Activated T-helper 1 cell treated with Interleukin-2 at 50 U/mL for 16 hours (primary cell): ENCODE results near the gene SLC39A6.
"Not testable (repeated sequence)": the region's sequence is repeated elsewhere in the genome, so short reads cannot be mapped to it uniquely, and the experiment has no call there.

Experiments
- DNase-seq: peaks from one replicate; pipeline ENCODE4 v3.0.0-alpha.2; 2020; ENCODE audit warnings: low read depth

Gene SLC39A6

GRCh38 chr18:36139245-36139644 lies 10.1 kb upstream of the SLC39A6 start:
- DNase-seq: no peak

GRCh38 chr18:36135264-36135663 lies 6.1 kb upstream of the SLC39A6 start:
- no peak for DNase-seq

GRCh38 chr18:36132756-36133155 lies 3.6 kb upstream of the SLC39A6 start:
- DNase-seq: no peak

GRCh38 chr18:36131692-36132483 lies 2.7 kb upstream of the SLC39A6 start:
- DNase-seq: no peak

- DNase-seq: no peak
Observed at GRCh38 chr18:36130883-36131653, 1.9 kb upstream of the SLC39A6 start.

- DNase-seq: no peak
Observed at GRCh38 chr18:36130039-36130831, 1.1 kb upstream of the SLC39A6 start.

GRCh38 chr18:36128907-36129299 lies 237 bp downstream of the SLC39A6 start:
- no peak for DNase-seq

GRCh38 chr18:36128530-36128870 lies 640 bp downstream of the SLC39A6 start:
- DNase-seq: no peak

- no peak for DNase-seq
Observed at GRCh38 chr18:36127836-36128529, 1.2 kb downstream of the SLC39A6 start.

GRCh38 chr18:36126668-36127067 lies 2.5 kb downstream of the SLC39A6 start:
- DNase-seq: no peak

- DNase-seq: no peak
Observed at GRCh38 chr18:36124841-36125240, 4.3 kb downstream of the SLC39A6 start.

GRCh38 chr18:36120297-36120696 lies 8.8 kb downstream of the SLC39A6 start:
- DNase-seq: no peak

GRCh38 chr18:36116771-36117170 lies 12.4 kb downstream of the SLC39A6 start:
- DNase-seq: not testable (repeated sequence)

- no peak for DNase-seq
Observed at GRCh38 chr18:36114738-36115137, 14.4 kb downstream of the SLC39A6 start.

- no peak for DNase-seq
Observed at GRCh38 chr18:36114251-36114650, 14.9 kb downstream of the SLC39A6 start.

- no peak for DNase-seq
Observed at GRCh38 chr18:36112302-36112701, 16.8 kb downstream of the SLC39A6 start.

GRCh38 chr18:36109737-36110136 lies 19.4 kb downstream of the SLC39A6 start:
- no peak for DNase-seq

GRCh38 chr18:36108601-36109000 lies 20.5 kb downstream of the SLC39A6 start:
- no peak for DNase-seq

- DNase-seq: no peak
Observed at GRCh38 chr18:36108196-36108595, 20.9 kb downstream of the SLC39A6 start.

- DNase-seq: no peak
Observed at GRCh38 chr18:36107477-36107876, 21.7 kb downstream of the SLC39A6 start.

GRCh38 chr18:36104749-36105148 lies 24.4 kb downstream of the SLC39A6 start:
- DNase-seq: no peak

- no peak for DNase-seq
Observed at GRCh38 chr18:36101943-36102342, 27.2 kb downstream of the SLC39A6 start.
